CD4-positive, alpha-beta T cell treated with Interleukin-4 for 4 hours (primary cell): ENCODE measurements around the gene TDRD15.
"Not testable (repeated sequence)": the region's sequence is repeated elsewhere in the genome, so short reads cannot be mapped to it uniquely, and the experiment has no call there.

Experiments
- DNase-seq: peaks from one replicate; pipeline ENCODE4 v3.0.0-alpha.2; 2020

TDRD15 gene

GRCh38 chr2:21123473-21124393, at the start of gene TDRD15:
Gene TDRD15, plus strand, starts transcription at chr2:21123968. Its CDS starts 13,500 bp downstream, at chr2:21137468.
- no peak for DNase-seq

- DNase-seq = no peak
Observed at GRCh38 chr2:21078296-21078695, 45.5 kb upstream of the TDRD15 start.

- DNase-seq = no peak
Observed at GRCh38 chr2:21083482-21083881, 40.3 kb upstream of the TDRD15 start.

GRCh38 chr2:21084401-21084800, 39.4 kb upstream of the TDRD15 start:
- no peak for DNase-seq

GRCh38 chr2:21092308-21092869, 31.4 kb upstream of the TDRD15 start:
- no peak for DNase-seq

GRCh38 chr2:21095178-21095577, 28.6 kb upstream of the TDRD15 start:
- no peak for DNase-seq

GRCh38 chr2:21095714-21096113, 28.1 kb upstream of the TDRD15 start:
- DNase-seq = no peak

- DNase-seq = no peak
Observed at GRCh38 chr2:21096458-21096857, 27.3 kb upstream of the TDRD15 start.

GRCh38 chr2:21097331-21097730, 26.4 kb upstream of the TDRD15 start:
- DNase-seq = no peak

GRCh38 chr2:21098294-21098693, 25.5 kb upstream of the TDRD15 start:
- DNase-seq = no peak

- DNase-seq = no peak
Observed at GRCh38 chr2:21099281-21099907, 24.4 kb upstream of the TDRD15 start.

GRCh38 chr2:21101514-21102155, 22.1 kb upstream of the TDRD15 start:
- not testable (repeated sequence) for DNase-seq

- no peak for DNase-seq
Observed at GRCh38 chr2:21102356-21102755, 21.4 kb upstream of the TDRD15 start.

GRCh38 chr2:21103274-21103891, 20.4 kb upstream of the TDRD15 start:
- DNase-seq = no peak

- DNase-seq = no peak
Observed at GRCh38 chr2:21104030-21104660, 19.6 kb upstream of the TDRD15 start.

GRCh38 chr2:21111012-21111411, 12.8 kb upstream of the TDRD15 start:
- DNase-seq = no peak

- no peak for DNase-seq
Observed at GRCh38 chr2:21117688-21118087, 6.1 kb upstream of the TDRD15 start.

- no peak for DNase-seq
Observed at GRCh38 chr2:21118302-21118920, 5.4 kb upstream of the TDRD15 start.

GRCh38 chr2:21131861-21132260, 8.1 kb downstream of the TDRD15 start:
- DNase-seq = no peak

GRCh38 chr2:21135585-21135984, 11.8 kb downstream of the TDRD15 start:
- DNase-seq = no peak

GRCh38 chr2:21142149-21142548, 18.4 kb downstream of the TDRD15 start:
- no peak for DNase-seq

- DNase-seq = no peak
Observed at GRCh38 chr2:21146638-21147037, 22.9 kb downstream of the TDRD15 start.
